Adrenal gland (tissue), 12 donors: ENCODE data around the gene SEMA5A. TPM values are rescaled to one million over a fixed set of nuclear protein-coding genes. Genes with fewer than 3 reads are reported as not detected.

ENCODE experiments used
- DNase-seq, 7 donors: peaks; one replicate each; pipeline ENCODE4 v3.0.0-alpha.2; 2019 to 2020
- H3K27ac ChIP-seq, 5 donors: fragments of 200-600 bp; sonication (generic) in 4 of 5; 1 replicate in 3 of 5; 2 replicates in 2 of 5; pipeline versions ENCODE4 v1.5.1 to v1.8.0; 2016 to 2020; ENCODE audit warnings: mild to moderate bottlenecking in 1 of 5
- H3K27me3 ChIP-seq: fragments of 200-600 bp; 2 replicates; pipeline ENCODE4 v1.8.0; 2021
- H3K36me3 ChIP-seq, 2 donors: fragments of 200-600 bp; replicated peaks in 1 of 2; 1 replicate in 1 of 2; 2 replicates in 1 of 2; pipeline versions ENCODE4 v1.5.1 to v1.8.0; 2018 to 2022
- H3K4me1 ChIP-seq, 2 donors: fragments of 200-600 bp; replicated peaks in 1 of 2; 1 replicate in 1 of 2; 2 replicates in 1 of 2; pipeline versions ENCODE4 v1.5.1 to v1.8.0; 2018 to 2021
- H3K4me3 ChIP-seq, 4 donors: fragments of 200-600 bp; sonication (generic) in 3 of 4; one replicate each; pipeline ENCODE4 v1.5.1; 2016 to 2018
- H3K9me3 ChIP-seq, 3 donors: fragments of 200-600 bp; sonication (generic) in 1 of 3; replicated peaks in 1 of 3; 1 replicate in 2 of 3; 2 replicates in 1 of 3; pipeline versions ENCODE4 v1.5.1 to v1.8.0; 2016 to 2021
- POLR2A ChIP-seq, 2 donors: fragments of 450-650 bp; IDR thresholded peaks; one replicate each; pipeline ENCODE4 v1.6.1; 2017; ENCODE audit warnings: antibody characterized with exemption in 2 of 2, mild to moderate bottlenecking in 2 of 2, moderate library complexity in 1 of 2
- WGBS, 4 donors: extraction: QIAGEN DNeasy Blood & Tissue Kit in 2 of 4; methylation state at CpG; one replicate each; pipeline versions ENCODE4 v1.1.5 to v1.1.7; 2013 to 2017; 5-methylcytosine and 5-hydroxymethylcytosine counted together
- intact Hi-C, 2 donors: fragments of 100-400 bp; cut with DNase I; formaldehyde crosslinking; loops; one replicate each; pipeline versions ENCODE4 v1.14.1 to v1.15.0; 2022 to 2023
- polyA plus RNA-seq, 3 donors: library from polyadenylated mRNA; stranded (reverse); fragments of 200-250 nt in 2 of 3; fragments of 350-450 nt in 1 of 3; fragmentation: Illumina TruSeq in 1 of 3; extraction: RNeasy Lipid Tissue Mini Kit (QIAGEN cat#74804) in 1 of 3; gene quantifications; one replicate each; pipeline ENCODE4 v1.2.3, GENCODE V29; 2013 to 2014
- total RNA-seq, 9 donors: library from RNA; depleted of rRNA in 4 of 9; stranded (reverse); fragments of >200 nt in 4 of 9; fragments of 120-200 nt in 1 of 9; fragmentation: NEBNext Ultra II Directional in 1 of 9; extraction: Animal tissue kit (Norgen Biotek cat#: 25700) in 1 of 9; gene quantifications; one replicate each; pipeline versions ENCODE4 v1.1.0 to v1.2.4, GENCODE V29; 2013 to 2023
- TF ChIP-seq, protein P1 (sequence below), 6 experiments: fragments of 450-650 bp in 4 of 6; fragments of 200-600 bp in 2 of 6; sonication (generic) in 1 of 6; IDR thresholded peaks; 1 replicate in 5 of 6; 2 replicates in 1 of 6; pipeline versions ENCODE4 v1.5.1 to v1.8.0; 2016 to 2021; ENCODE audit warnings: antibody characterized with exemption in 6 of 6, mild to moderate bottlenecking in 2 of 6, moderate library complexity in 1 of 6
- donor health status: healthy with polysubstance abuse.
- donor health status: Bipolar disorder and iron deficiency.
- donor health status: DM: yes; HTN: yes; CAD: no.
- donor health status: DM: no; HTN: no; CAD: no.
- donor health status: DM: no; HTN: no; CAD: no.
- donor health status: DM: yes; HTN: yes; CAD: no.

Gene SEMA5A
- total and polyA plus RNA-seq, 12 donors: 0.40 to 6.0 (median 2.6) TPM

GRCh38 chr5:9398227-9398626 is 147.6 kb downstream of the SEMA5A start:
- Histone ChIP-seq H3K4me3 (no peak overlapping the region), H3K4me1 (no peaks in the 10 kb centered on the region), H3K27ac (no peak overlapping the region), H3K9me3 (no peaks in the 10 kb centered on the region), H3K27me3 (no peaks in the 10 kb centered on the region), H3K36me3 (no peaks in the 10 kb centered on the region)
- DNase-seq: no peak
- WGBS, 4 donors: 63 to 71% (median 66%) methylated on average over 3 of the region's 3 CpGs
- TF ChIP-seq POLR2A (IDR thresholded peaks at IDR 0.05): no peak
- TF ChIP-seq, protein P1, sequence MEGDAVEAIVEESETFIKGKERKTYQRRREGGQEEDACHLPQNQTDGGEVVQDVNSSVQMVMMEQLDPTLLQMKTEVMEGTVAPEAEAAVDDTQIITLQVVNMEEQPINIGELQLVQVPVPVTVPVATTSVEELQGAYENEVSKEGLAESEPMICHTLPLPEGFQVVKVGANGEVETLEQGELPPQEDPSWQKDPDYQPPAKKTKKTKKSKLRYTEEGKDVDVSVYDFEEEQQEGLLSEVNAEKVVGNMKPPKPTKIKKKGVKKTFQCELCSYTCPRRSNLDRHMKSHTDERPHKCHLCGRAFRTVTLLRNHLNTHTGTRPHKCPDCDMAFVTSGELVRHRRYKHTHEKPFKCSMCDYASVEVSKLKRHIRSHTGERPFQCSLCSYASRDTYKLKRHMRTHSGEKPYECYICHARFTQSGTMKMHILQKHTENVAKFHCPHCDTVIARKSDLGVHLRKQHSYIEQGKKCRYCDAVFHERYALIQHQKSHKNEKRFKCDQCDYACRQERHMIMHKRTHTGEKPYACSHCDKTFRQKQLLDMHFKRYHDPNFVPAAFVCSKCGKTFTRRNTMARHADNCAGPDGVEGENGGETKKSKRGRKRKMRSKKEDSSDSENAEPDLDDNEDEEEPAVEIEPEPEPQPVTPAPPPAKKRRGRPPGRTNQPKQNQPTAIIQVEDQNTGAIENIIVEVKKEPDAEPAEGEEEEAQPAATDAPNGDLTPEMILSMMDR (IDR thresholded peaks at IDR 0.05): no peak
- intact Hi-C loops: no loop called here

DNA sequence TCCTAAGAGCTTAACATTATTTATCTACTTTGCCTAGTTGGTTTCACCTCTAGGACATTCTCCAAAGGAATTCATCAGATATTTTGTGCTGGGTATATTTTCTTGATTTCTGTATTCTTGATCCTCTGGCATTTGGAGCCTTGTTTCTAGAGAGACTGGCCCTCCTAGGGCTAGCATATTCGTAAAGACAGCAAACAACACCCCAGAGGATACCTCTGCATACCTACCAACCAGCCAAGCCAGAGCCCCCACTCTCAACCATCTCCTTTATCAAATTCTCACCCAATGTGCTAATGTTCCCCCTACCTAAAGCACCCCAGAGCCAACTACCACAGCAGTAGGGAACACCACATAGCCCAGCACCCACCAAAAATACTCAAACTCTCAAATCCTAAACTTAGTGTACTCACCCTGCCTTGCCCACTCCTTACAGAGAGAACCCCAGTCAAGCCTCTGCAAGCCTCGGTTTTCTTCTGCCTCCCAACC is 149.5 kb downstream of the SEMA5A start:
- Histone ChIP-seq H3K4me3 (no peak overlapping the region), H3K36me3 (no peaks in the 10 kb centered on the region), H3K27me3 (no peaks in the 10 kb centered on the region), H3K4me1 (no peaks in the 10 kb centered on the region), H3K27ac (no peak overlapping the region), H3K9me3 (no peaks in the 10 kb centered on the region)
- WGBS, 4 donors: 49 to 73% (median 60%) methylated on average over 2 of the region's 2 CpGs
- intact Hi-C loops: no loop called here
- TF ChIP-seq, protein P1 (IDR thresholded peaks at IDR 0.05): no peak
- no peak for TF ChIP-seq POLR2A (IDR thresholded peaks at IDR 0.05)
- no peak for DNase-seq

DNA sequence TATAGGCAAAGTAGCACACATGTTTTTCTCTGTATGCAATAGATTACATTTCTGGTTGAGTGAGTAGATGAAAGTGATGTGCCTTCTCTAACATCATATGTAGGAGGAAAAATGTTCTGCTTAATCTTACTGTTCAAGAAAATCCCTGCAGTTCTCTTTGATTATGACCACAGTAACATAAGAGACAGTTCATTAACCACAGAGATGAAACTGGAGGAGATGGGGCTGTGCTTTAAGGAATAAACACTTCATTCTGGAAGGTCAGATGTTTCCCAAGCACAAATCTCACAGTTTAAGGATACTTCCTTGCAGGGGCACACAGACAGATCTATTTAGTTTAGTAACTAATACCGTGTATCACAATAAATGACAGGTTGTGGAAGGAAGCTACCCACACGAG is 150.2 kb downstream of the SEMA5A start:
- Histone ChIP-seq H3K4me1 (no peaks in the 10 kb centered on the region), H3K36me3 (no peaks in the 10 kb centered on the region)

DNA sequence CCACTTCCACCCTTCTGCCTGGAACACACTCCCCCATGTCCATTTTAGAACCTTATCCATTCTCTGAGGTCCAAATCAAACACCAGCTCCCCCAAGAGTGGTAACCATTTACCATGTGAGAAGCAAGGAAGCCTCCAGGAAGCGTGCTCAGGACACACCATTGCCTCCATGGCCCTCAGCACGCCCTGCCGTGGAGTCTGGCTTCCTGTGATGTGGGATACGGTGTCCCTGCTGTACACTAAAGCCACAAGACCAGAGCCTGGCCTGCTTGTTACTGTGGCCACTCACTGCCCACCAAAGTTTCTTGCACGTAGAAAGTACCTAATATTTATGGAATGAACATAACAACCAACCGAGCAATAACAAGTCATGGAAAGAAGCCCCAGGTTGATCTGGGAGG is 151.7 kb downstream of the SEMA5A start:
- TF ChIP-seq, protein P1 (IDR thresholded peaks at IDR 0.05): no peak
- no peak for TF ChIP-seq POLR2A (IDR thresholded peaks at IDR 0.05)
- H3K9me3 ChIP-seq: no peaks in the 10 kb centered on the region
- no peak for DNase-seq
- no peaks in the 10 kb centered on the region for H3K4me1 ChIP-seq
- H3K27me3 ChIP-seq: no peaks in the 10 kb centered on the region
- H3K4me3 ChIP-seq: no peak overlapping the region
- no peaks in the 10 kb centered on the region for H3K36me3 ChIP-seq
- intact Hi-C loops: no loop called here
- 83 to 92% (median 85%) methylated on average over 5 to 6 of the region's 6 CpGs for WGBS, 4 donors
- no peak overlapping the region for H3K27ac ChIP-seq

More for the DNA sequence above, 150.2 kb downstream of the SEMA5A start:
- TF ChIP-seq, protein P1 (IDR thresholded peaks at IDR 0.05): no peak
- no peak for TF ChIP-seq POLR2A (IDR thresholded peaks at IDR 0.05)
- 58 to 75% (median 65%) methylated on average over 2 of the region's 2 CpGs for WGBS, 4 donors
- no peaks in the 10 kb centered on the region for H3K27me3 ChIP-seq
- H3K4me3 ChIP-seq: no peak overlapping the region
- H3K9me3 ChIP-seq: no peaks in the 10 kb centered on the region
- intact Hi-C loops: no loop called here
- DNase-seq: no peak
- H3K27ac ChIP-seq: no peak overlapping the region
